Esophagus squamous epithelium (tissue), 5 donors: ENCODE data around the gene DLGAP4. TPM values are rescaled to one million over a fixed set of nuclear protein-coding genes. Genes with fewer than 3 reads are reported as not detected.

Experiments used
- DNase-seq: peaks from one replicate; lab custom pipeline; 2025; lab: John Stamatoyannopoulos, UW
- H3K27ac ChIP-seq, 4 donors: fragments of 200-600 bp; sonication (generic); one replicate each; pipeline ENCODE4 v1.5.1; 2016 to 2019; ENCODE audit warnings: mild to moderate bottlenecking in 1 of 4
- H3K27me3 ChIP-seq, 4 donors: fragments of 200-600 bp; sonication (generic); 1 replicate in 3 of 4; 2 replicates in 1 of 4; pipeline versions ENCODE4 v1.5.1 to v1.6.0; 2017 to 2021; ENCODE audit warnings: antibody characterized with exemption in 1 of 4
- H3K36me3 ChIP-seq, 3 donors: fragments of 200-600 bp; sonication (generic); one replicate each; pipeline ENCODE4 v1.5.1; 2016 to 2019
- H3K4me1 ChIP-seq, 3 donors: fragments of 200-600 bp; sonication (generic); one replicate each; pipeline ENCODE4 v1.5.1; 2017 to 2019
- H3K4me3 ChIP-seq, 4 donors: fragments of 200-600 bp; sonication (generic); 1 replicate in 3 of 4; 2 replicates in 1 of 4; pipeline ENCODE4 v1.5.1; 2016 to 2019; ENCODE audit warnings: mild to moderate bottlenecking in 2 of 4, moderate library complexity in 1 of 4
- H3K9me3 ChIP-seq, 3 donors: fragments of 200-600 bp; sonication (generic); one replicate each; pipeline ENCODE4 v1.5.1; 2016 to 2019
- CTCF ChIP-seq, 6 experiments: fragments of 450-650 bp in 4 of 6; fragments of 200-600 bp in 2 of 6; sonication (generic) in 2 of 6; IDR thresholded peaks; one replicate each; pipeline ENCODE4 v1.5.1; 2016 to 2019; ENCODE audit warnings: antibody characterized with exemption in 6 of 6, mild to moderate bottlenecking in 4 of 6, moderate library complexity in 4 of 6
- POLR2A ChIP-seq, 4 donors: fragments of 450-650 bp; IDR thresholded peaks; one replicate each; pipeline ENCODE4 v1.6.1; 2017; ENCODE audit warnings: antibody characterized with exemption in 4 of 4, mild to moderate bottlenecking in 4 of 4, moderate library complexity in 3 of 4
- whole genome bisulfite sequencing, 2 donors: methylation state at CpG; one replicate each; pipeline ENCODE4 v1.1.5; 2018; 5-methylcytosine and 5-hydroxymethylcytosine counted together
- intact Hi-C: fragments of 100-400 bp; cut with DNase I; formaldehyde crosslinking; loops from one replicate; pipeline ENCODE4 v1.15.0; 2022
- total RNA-seq, 4 donors: library from RNA; depleted of rRNA; stranded (reverse); fragments of >200 nt; gene quantifications; one replicate each; pipeline ENCODE4 v1.1.0, GENCODE V29; 2016
- donor health status: DM: yes; HTN: yes; CAD: no.

The DLGAP4 gene
- total RNA-seq, 4 donors from 2014 or later = 9.4 to 40.4 (median 16.4) TPM

DNA sequence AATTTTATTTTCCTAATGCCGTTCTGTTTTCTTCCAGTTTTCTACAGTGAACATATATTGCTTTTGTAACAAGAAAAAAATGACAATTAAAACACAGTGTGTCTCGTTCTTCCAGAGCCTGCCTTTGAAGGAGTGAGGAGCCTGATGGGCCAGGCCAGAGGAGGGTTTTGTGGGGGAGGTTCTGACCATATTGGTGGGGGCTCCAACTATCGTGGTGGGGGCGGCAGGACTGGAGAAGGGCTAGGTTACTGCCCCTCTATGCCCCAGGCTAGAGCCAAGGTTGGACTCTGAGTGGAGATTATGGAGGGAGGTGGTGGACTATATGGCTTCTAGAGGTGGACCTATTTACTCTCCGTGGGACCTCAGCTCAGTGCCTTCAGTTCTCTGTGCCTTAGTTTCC lies 24.0 kb downstream of the DLGAP4 start:
- Histone ChIP-seq H3K9me3 (peaks cover 0 to 13% (median 0%) of the 10 kb centered on the region in 3 donors), H3K27me3 (peaks cover 0 to 39% (median 1%) of the 10 kb centered on the region in 4 donors), H3K4me1 (no peaks in the 10 kb centered on the region), H3K4me3 (no peak overlapping the region), H3K27ac (no peak overlapping the region), H3K36me3 (no peaks in the 10 kb centered on the region)
- WGBS, 2 donors = 75 to 82% methylated on average over 5 of the region's 5 CpGs
- intact Hi-C loops = no loop called here
- no peak for DNase-seq
- no peak for TF ChIP-seq POLR2A (IDR thresholded peaks at IDR 0.05)
- no peak for TF ChIP-seq CTCF (IDR thresholded peaks at IDR 0.05)

- intact Hi-C loops = no loop called here
- Histone ChIP-seq H3K4me3 (no peak overlapping the region), H3K27me3 (peaks cover 0 to 51% (median 1%) of the 10 kb centered on the region in 4 donors), H3K36me3 (no peaks in the 10 kb centered on the region), H3K9me3 (peaks cover 0 to 2% (median 0%) of the 10 kb centered on the region in 3 donors), H3K4me1 (no peaks in the 10 kb centered on the region), H3K27ac (no peak overlapping the region)
- 26 to 33% methylated on average over 3 to 4 of the region's 7 CpGs for WGBS, 2 donors
- TF ChIP-seq CTCF (IDR thresholded peaks at IDR 0.05) = no peak
- no peak for TF ChIP-seq POLR2A (IDR thresholded peaks at IDR 0.05)
- no peak for DNase-seq
These were observed 25.1 kb downstream of the DLGAP4 start for GRCh38 chr20:36331209-36331608.

DNA sequence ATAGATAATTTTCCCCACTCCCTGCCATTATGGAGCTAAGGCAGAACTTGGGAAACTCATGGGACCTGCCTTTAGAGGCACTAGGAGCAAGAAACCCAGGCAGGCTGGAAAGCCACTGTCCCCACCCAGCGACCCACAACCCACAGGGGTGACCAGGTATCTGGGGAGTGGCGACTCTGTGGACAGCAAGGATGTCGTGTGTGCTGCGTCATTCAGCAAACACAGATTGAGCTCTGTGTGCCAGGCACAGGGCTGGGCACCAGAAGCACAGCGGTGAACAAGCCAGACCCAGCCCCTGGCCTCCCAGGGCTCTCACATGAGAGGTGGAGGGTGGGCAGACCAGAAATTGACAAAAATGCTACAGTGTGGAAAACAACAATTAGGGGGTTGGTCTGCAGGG lies 27.7 kb downstream of the DLGAP4 start:
- 49 to 80% methylated on average over 3 to 5 of the region's 5 CpGs for whole genome bisulfite sequencing, 2 donors
- H3K4me3 ChIP-seq = no peak overlapping the region
- H3K4me1 ChIP-seq = no peaks in the 10 kb centered on the region
- intact Hi-C loops = no loop called here
- no peak for DNase-seq
- H3K27ac ChIP-seq = no peak overlapping the region
- peaks cover 0 to 76% (median 1%) of the 10 kb centered on the region in 4 donors for H3K27me3 ChIP-seq
- no peaks in the 10 kb centered on the region for H3K36me3 ChIP-seq
- TF ChIP-seq CTCF (IDR thresholded peaks at IDR 0.05) (no peak), POLR2A (IDR thresholded peaks at IDR 0.05) (no peak)
- no peaks in the 10 kb centered on the region for H3K9me3 ChIP-seq

- no peak for TF ChIP-seq CTCF (IDR thresholded peaks at IDR 0.05)
- Histone ChIP-seq H3K9me3 (no peaks in the 10 kb centered on the region), H3K36me3 (no peaks in the 10 kb centered on the region), H3K27me3 (peaks cover 0 to 79% (median 1%) of the 10 kb centered on the region in 4 donors), H3K27ac (no peak overlapping the region), H3K4me3 (no peak overlapping the region), H3K4me1 (no peaks in the 10 kb centered on the region)
- no peak for DNase-seq
- 51 to 54% methylated on average over 19 to 20 of the region's 20 CpGs for WGBS, 2 donors
- intact Hi-C loops = no loop called here
These were observed 28.4 kb downstream of the DLGAP4 start for GRCh38 chr20:36334281-36335205.

GRCh38 chr20:36335206-36335870 lies 29.2 kb downstream of the DLGAP4 start:
- intact Hi-C loops = no loop called here
- Histone ChIP-seq H3K9me3 (no peaks in the 10 kb centered on the region), H3K27ac (no peak overlapping the region), H3K4me1 (no peaks in the 10 kb centered on the region), H3K4me3 (no peak overlapping the region), H3K27me3 (peaks cover 0 to 87% (median 1%) of the 10 kb centered on the region in 4 donors), H3K36me3 (no peaks in the 10 kb centered on the region)
- TF ChIP-seq POLR2A (IDR thresholded peaks at IDR 0.05) = no peak
- TF ChIP-seq CTCF (IDR thresholded peaks at IDR 0.05) = no peak
- WGBS, 2 donors = 79 to 81% methylated on average over 11 of the region's 12 CpGs
- DNase-seq = no peak
